GM12892 (cell line): Measurements from ENCODE around the gene TNFRSF8.
"Not testable (repeated sequence)": the region's sequence is repeated elsewhere in the genome, so short reads cannot be mapped to it uniquely, and the experiment has no call there.

Experiments
- DNase-seq: peaks from one replicate; pipeline ENCODE4 v3.0.0; 2011; ENCODE audit not compliant: insufficient read length
- FAIRE-seq: peaks from 2 replicates; lab custom pipeline; 2011; peaks lifted over from hg19 to GRCh38; lab: Jason Lieb, UNC
- POLR2A ChIP-seq: IDR thresholded peaks from 2 replicates; pipeline ENCODE4 v1.6.1; 2011; ENCODE audit warnings: low read depth, low read length, control low read depth
- POLR2AphosphoS5 ChIP-seq: IDR thresholded peaks from 2 replicates; pipeline ENCODE4 v1.6.1; 2011; ENCODE audit warnings: low read depth, low read length, control low read depth
- TAF1 ChIP-seq: IDR thresholded peaks from 2 replicates; pipeline ENCODE4 v1.6.1; 2011; ENCODE audit warnings: low read depth, mild to moderate bottlenecking, control low read depth, low read length, borderline replicate concordance

The TNFRSF8 gene

DNA sequence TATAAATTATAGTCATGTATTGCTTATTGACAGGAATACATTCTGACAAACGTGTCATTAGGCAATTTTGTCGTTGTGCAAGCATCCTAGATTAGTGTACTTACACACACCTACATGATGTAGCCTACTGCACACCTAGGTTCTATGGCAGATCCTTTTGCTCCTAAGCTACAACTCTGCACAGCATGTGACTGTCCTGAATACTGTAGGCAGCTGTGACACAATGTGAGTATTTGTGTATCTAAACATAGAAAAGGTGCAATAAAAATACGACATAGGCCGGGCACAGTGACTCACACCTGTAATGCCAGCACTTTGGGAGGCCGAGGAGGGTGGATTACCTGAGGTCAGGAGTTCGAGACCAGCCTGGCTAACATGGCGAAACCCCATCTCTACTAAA lies 36.5 kb downstream of the TNFRSF8 start:
- no peak for FAIRE-seq
- TF ChIP-seq POLR2A (no peak), POLR2AphosphoS5 (no peak), TAF1 (no peak)
- DNase-seq: no peak

DNA sequence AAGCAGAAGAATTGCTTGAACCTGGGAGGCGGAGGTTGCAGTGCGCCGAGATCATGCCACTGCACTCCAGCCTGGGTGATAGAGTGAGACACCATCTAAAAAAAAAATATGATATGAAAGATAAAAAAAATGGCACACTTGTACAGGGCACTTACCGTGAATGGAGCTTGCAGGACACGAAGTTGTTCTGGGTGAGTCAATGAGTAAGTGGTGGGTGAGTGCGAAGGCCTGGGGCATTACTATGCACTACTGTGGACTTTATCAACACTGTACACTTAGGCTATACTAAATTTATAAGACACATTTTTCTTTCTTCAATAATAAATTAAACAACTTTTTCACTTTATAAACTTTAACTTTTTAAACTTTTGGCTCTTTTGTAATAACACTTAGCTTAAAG lies 37.0 kb downstream of the TNFRSF8 start:
- DNase-seq: no peak
- FAIRE-seq: no peak
- no peak for TF ChIP-seq POLR2AphosphoS5

DNA sequence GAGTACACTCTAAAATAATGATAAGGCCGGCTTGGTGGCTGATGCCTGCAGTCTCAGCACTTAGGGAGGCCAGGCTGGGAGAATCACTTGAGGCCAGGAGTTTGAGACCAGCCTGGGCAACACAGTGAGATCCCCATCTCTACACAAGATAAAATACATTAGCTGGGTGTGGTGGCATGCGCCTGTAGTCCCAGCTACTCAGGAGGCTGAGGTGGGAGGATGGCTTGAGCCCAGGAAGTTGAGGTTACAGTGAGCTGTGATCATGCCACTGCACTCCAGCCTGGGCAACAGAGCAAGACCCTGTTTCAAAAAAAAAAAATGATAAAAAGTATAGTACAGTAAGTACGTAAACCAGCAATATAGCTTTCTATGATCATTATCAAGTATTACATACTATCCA lies 38.0 kb downstream of the TNFRSF8 start:
- not testable (repeated sequence) for DNase-seq, FAIRE-seq

DNA sequence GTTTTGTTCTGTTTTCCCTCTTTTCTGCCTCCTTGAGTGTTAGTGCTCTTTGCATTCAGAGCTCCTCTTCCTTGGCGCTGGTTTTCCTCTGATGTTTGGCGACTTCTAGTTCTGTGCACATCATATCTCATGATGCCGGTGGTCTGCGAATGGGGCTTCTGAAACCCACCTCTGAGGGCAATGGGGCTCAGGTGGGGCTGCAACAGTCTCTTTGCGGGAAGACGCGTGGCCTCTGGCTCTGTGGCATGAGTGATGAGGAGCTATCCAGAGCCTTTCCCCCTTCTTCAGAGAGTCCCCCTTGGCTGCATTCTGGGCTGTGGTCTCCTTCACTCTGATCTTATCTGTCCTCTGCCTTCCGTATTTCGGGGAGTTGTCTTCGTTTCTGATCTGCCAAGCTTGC lies 39.0 kb downstream of the TNFRSF8 start:
- no peak for TF ChIP-seq TAF1
- TF ChIP-seq POLR2AphosphoS5: no peak
- TF ChIP-seq POLR2A: no peak
- FAIRE-seq (no peak), DNase-seq (no peak)

DNA sequence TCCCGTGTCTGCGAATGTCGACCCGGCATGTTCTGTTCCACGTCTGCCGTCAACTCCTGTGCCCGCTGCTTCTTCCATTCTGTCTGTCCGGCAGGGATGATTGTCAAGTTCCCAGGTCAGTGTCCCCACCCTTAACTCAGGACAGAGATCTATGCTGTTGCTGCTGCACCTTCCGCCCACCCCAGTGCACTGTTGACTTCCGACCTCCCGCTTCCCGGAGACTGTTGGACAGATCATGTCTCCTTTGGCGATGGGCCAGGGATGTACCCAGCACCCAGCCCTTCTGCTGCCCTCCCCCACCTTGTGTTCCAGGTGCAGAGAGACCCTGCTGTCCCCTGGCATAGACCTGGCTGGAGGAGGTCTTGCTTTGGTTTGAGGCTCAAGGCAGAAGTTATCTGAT lies 41.3 kb downstream of the TNFRSF8 start:
- peak; percentile 24 for FAIRE-seq
- TF ChIP-seq TAF1: no peak

GRCh38 chr1:12106153-12106552 lies 43.0 kb downstream of the TNFRSF8 start:
- TF ChIP-seq TAF1 (no peak), POLR2A (no peak)
- no peak for FAIRE-seq
- no peak for DNase-seq

More for the DNA sequence above, 41.3 kb downstream of the TNFRSF8 start:
- DNase-seq: no peak

DNA sequence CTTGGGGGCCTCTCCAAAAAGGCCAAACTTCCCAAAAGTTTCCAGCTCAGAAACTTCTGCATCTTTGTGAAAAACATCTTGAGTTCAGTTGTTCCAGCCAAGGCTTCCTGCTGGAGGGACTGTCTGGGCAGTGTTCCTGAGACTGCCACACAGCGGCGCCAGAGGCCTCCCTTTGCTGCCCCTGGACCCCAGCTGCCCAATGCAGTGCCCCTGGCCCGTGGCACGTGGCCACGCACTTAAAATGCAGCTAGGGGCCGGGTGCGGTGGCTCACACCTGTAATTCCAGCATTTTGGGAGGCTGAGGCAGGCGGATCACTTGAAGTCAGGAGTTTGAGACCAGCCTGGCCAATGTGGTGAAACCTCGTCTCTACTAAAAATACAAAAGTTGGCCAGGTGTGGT lies 43.8 kb downstream of the TNFRSF8 start:
- FAIRE-seq, DNase-seq: not testable (repeated sequence)

DNA sequence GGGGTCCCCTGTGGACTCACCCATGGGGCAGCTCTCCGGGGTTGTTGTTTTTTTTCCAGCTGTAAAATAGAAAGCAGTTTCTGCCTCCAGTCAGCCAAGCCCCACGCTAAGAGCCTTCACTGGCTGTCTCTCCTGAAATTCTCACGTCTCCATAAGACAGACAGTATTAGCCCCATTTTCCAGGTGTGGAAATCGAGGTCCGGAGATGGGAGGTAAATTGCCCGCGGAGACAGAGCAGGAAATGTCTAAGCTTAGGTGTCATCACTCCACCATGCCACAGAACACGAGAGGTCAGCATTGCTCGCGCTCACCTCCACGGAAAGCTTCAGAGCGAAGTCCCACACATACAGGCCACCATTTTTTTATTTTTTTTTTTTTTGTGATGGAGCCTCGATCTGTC lies 44.6 kb downstream of the TNFRSF8 start:
- peak; percentile 54 for FAIRE-seq
- TF ChIP-seq TAF1 (no peak), POLR2A (no peak), POLR2AphosphoS5 (no peak)

DNA sequence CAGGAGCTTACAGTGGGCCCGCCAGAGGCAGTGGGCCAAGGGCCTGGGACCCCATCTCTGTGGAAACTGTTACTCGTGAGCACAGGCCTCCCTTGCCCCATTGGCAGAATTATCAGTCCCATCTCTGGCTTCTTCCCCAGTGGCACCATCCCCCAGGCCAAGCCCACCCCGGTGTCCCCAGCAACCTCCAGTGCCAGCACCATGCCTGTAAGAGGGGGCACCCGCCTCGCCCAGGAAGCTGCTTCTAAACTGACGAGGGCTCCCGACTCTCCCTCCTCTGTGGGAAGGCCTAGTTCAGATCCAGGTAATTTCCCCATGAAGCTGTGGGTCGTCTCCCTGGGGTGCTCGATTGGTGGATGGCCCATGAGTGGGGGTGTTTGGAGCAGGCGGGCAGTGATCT lies 46.8 kb downstream of the TNFRSF8 start:
- TF ChIP-seq TAF1 (no peak), POLR2AphosphoS5 (no peak), POLR2A (no peak)
- FAIRE-seq: no peak
- DNase-seq: no peak

More for the DNA sequence above, 44.6 kb downstream of the TNFRSF8 start:
- DNase-seq: no peak

- DNase-seq (no peak), FAIRE-seq (no peak)
- TF ChIP-seq POLR2AphosphoS5 (no peak), TAF1 (no peak), POLR2A (no peak)
These were observed 48.6 kb downstream of the TNFRSF8 start for GRCh38 chr1:12111741-12112140.

DNA sequence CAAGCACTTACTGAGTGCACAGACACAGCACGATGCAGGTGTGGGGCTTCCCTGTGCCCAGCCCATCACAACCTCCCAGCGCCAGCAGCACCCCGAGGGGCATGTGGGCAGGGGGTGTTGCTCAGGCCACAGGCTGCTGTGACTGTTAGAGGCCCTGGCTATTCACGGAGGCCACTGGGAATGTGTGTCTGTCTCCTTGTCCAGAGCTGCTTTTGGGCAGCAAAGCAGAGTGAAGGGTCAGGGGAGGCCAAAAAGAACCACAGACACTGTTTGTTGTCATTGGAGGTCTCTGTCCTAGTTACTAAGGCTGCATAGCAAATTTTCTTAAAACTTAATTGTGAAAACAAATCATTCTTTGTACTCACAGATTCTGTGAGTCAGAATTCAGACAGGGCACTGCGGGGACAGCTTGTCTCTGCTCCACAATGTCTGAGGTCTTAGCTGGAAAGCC lies 49.6 kb downstream of the TNFRSF8 start:
- no peak for DNase-seq
- no peak for TF ChIP-seq POLR2AphosphoS5
- TF ChIP-seq POLR2A: no peak
- TF ChIP-seq TAF1: no peak
- FAIRE-seq: no peak

DNA sequence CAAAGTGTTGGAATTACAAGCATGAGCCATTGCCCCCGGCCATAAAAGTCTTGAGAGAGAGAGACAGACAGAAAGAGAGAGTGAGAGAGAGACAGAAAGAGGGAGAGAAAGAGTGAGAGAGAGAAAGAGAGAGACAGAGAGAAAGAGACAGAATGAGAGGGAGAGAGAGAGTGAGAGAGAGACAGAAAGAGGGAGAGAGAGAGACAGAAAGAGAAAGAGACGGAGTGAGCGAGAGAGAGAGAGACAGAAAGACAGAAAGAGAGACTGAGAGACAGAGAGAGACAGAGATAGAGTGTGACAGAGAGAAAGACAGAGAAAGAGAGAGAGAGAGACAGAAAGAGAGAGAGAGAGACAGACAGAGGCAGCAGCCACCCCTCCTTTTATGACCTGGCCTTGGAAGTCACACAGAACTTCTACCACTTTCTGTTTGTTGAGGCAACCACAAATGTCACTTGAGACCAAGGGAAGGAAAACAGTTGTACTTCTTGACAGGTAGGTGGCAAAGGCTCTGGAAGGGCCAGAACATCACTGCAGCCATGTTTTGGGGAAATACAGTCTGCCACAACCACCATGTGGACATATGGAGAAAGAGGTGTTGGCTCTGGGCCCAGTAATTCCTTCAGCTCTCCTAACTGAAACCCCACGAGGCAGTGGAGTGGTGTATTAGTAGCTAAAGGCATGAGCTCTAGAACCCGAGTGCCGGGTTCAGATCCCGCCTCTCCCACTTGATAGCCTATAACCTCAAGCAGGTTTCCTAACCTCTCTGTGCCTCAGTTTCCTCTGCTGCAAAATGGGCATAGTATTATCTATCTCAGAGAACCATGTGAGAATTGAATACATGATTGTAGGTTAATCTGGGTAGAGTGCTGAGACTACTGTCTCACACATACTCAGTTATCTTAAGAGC lies 50.6 kb downstream of the TNFRSF8 start:
- no peak for TF ChIP-seq POLR2A
- no peak for TF ChIP-seq TAF1
- no peak for TF ChIP-seq POLR2AphosphoS5
- DNase-seq: no peak
- no peak for FAIRE-seq

DNA sequence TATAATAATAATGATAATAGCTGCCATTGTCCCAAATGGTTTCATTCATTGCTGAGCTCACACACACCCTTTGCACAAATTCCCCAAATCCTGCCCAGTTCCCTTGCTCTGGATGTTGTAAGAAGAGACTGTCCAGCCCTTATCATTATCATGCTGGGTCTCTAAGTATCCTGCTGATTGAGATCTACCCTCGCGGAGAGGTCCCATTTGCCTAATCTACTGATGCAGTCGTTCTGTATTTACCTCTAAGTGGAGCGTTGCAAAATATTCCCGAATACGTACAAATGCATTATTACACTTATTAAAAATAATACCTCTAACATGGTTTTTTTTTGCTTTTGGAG lies 51.2 kb downstream of the TNFRSF8 start:
- no peak for FAIRE-seq
- TF ChIP-seq POLR2A (no peak), POLR2AphosphoS5 (no peak), TAF1 (no peak)
- DNase-seq: no peak
